Measurements from ENCODE around the gene SCRN1. TPM values are rescaled to one million over a fixed set of nuclear protein-coding genes. Genes with fewer than 3 reads are reported as not detected.

The SCRN1 gene
- total and polyA plus RNA-seq, 2 experiments from 2014 or later = 15.2 to 66.7 TPM

- TF ChIP-seq, protein P1, sequence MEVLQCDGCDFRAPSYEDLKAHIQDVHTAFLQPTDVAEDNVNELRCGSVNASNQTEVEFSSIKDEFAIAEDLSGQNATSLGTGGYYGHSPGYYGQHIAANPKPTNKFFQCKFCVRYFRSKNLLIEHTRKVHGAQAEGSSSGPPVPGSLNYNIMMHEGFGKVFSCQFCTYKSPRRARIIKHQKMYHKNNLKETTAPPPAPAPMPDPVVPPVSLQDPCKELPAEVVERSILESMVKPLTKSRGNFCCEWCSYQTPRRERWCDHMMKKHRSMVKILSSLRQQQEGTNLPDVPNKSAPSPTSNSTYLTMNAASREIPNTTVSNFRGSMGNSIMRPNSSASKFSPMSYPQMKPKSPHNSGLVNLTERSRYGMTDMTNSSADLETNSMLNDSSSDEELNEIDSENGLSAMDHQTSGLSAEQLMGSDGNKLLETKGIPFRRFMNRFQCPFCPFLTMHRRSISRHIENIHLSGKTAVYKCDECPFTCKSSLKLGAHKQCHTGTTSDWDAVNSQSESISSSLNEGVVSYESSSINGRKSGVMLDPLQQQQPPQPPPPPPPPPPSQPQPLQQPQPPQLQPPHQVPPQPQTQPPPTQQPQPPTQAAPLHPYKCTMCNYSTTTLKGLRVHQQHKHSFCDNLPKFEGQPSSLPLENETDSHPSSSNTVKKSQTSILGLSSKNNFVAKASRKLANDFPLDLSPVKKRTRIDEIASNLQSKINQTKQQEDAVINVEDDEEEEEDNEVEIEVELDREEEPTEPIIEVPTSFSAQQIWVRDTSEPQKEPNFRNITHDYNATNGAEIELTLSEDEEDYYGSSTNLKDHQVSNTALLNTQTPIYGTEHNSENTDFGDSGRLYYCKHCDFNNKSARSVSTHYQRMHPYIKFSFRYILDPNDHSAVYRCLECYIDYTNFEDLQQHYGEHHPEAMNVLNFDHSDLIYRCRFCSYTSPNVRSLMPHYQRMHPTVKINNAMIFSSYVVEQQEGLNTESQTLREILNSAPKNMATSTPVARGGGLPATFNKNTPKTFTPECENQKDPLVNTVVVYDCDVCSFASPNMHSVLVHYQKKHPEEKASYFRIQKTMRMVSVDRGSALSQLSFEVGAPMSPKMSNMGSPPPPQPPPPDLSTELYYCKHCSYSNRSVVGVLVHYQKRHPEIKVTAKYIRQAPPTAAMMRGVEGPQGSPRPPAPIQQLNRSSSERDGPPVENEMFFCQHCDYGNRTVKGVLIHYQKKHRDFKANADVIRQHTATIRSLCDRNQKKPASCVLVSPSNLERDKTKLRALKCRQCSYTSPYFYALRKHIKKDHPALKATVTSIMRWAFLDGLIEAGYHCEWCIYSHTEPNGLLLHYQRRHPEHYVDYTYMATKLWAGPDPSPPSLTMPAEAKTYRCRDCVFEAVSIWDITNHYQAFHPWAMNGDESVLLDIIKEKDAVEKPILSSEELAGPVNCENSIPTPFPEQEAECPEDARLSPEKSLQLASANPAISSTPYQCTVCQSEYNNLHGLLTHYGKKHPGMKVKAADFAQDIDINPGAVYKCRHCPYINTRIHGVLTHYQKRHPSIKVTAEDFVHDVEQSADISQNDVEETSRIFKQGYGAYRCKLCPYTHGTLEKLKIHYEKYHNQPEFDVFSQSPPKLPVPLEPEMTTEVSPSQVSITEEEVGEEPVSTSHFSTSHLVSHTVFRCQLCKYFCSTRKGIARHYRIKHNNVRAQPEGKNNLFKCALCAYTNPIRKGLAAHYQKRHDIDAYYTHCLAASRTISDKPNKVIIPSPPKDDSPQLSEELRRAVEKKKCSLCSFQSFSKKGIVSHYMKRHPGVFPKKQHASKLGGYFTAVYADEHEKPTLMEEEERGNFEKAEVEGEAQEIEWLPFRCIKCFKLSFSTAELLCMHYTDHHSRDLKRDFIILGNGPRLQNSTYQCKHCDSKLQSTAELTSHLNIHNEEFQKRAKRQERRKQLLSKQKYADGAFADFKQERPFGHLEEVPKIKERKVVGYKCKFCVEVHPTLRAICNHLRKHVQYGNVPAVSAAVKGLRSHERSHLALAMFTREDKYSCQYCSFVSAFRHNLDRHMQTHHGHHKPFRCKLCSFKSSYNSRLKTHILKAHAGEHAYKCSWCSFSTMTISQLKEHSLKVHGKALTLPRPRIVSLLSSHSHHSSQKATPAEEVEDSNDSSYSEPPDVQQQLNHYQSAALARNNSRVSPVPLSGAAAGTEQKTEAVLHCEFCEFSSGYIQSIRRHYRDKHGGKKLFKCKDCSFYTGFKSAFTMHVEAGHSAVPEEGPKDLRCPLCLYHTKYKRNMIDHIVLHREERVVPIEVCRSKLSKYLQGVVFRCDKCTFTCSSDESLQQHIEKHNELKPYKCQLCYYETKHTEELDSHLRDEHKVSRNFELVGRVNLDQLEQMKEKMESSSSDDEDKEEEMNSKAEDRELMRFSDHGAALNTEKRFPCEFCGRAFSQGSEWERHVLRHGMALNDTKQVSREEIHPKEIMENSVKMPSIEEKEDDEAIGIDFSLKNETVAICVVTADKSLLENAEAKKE (CRISPR knock-in tag; IDR thresholded peaks at IDR 0.05) = no peak
- no peak for TF ChIP-seq EZH2 (IDR thresholded peaks at IDR 0.05; ENCODE audit: low read depth, unreplicated experiment)
- TF ChIP-seq JUNB (IDR thresholded peaks at IDR 0.05; ENCODE audit: unreplicated experiment) = no peak
- TF ChIP-seq REST (IDR thresholded peaks at IDR 0.05; ENCODE audit: unreplicated experiment) = no peak
- TF ChIP-seq CREB1 (CRISPR knock-in tag; IDR thresholded peaks at IDR 0.05; ENCODE audit: low read depth) = no peak
- no peak for TF ChIP-seq EZH2phosphoT487 (IDR thresholded peaks at IDR 0.05; ENCODE audit: unreplicated experiment)
These were observed 44.3 kb downstream of the SCRN1 start (continued) for GRCh38 chr7:29945259-29945809.

All from GM23338 (cell line).